ENCODE measurements around the gene INPPL1.

DNA sequence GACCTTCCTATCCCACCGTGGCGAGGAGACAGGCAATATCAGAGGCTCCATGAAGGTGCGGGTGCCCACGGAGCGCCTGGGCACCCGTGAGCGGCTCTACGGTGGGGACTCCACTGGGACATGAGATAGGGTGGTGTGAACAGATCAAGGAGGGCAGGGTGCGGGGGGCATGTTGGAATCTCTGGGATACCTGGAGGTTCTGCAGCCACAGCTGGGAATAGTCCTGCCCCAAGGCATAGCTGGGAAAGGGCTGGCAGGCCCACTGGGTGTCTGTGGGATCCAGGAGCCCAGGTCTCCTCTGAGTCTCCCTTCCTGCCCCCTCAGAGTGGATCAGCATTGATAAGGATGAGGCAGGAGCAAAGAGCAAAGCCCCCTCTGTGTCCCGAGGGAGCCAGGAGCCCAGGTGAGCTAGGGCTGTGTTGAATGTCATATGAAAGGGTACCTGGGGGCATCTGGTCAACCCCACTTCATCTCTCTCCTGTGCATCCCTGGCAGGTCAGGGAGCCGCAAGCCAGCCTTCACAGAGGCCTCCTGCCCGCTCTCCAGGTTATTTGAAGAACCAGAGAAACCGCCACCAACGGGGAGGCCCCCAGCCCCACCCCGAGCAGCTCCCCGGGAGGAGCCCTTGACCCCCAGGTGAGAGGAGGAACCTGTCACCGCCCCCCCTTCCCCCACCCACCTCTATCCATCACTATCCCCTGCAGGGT, 10.9 kb downstream of the INPPL1 start:
- TF ChIP-seq POLR2AphosphoS5 (IDR thresholded peaks at IDR 0.05) = no peak
- no peak for TF ChIP-seq EP300 (IDR thresholded peaks at IDR 0.05)

Measured in sigmoid colon (tissue), 4 donors.